Psoas muscle (tissue), 8 donors: ENCODE measurements around the gene CENPX. TPM values are rescaled to one million over a fixed set of nuclear protein-coding genes. Genes with fewer than 3 reads are reported as not detected.

ENCODE experiments used
- ATAC-seq, 4 donors: fragments of 200-7000 bp; cut with Tn5 transposase; one replicate each; pipeline ENCODE4 v1.9.1; 2020; ENCODE audit warnings: moderate library complexity in 3 of 4, mild to moderate bottlenecking in 2 of 4
- DNase-seq, 2 donors: peaks; one replicate each; pipeline ENCODE4 v3.0.0-alpha.2; 2020
- H3K27ac ChIP-seq: fragments of 200-600 bp; one replicate; pipeline ENCODE4 v1.8.0; 2022
- H3K27me3 ChIP-seq, 3 donors: fragments of 200-600 bp in 1 of 3; one replicate each; pipeline versions ENCODE4 v1.6.1 to v1.8.0; 2013 to 2022; ENCODE audit warnings: low read length in 2 of 3, mild to moderate bottlenecking in 2 of 3, moderate library complexity in 1 of 3; ENCODE audit not compliant: insufficient read depth in 3 of 3
- H3K36me3 ChIP-seq, 2 donors: fragments of 200-600 bp in 1 of 2; one replicate each; pipeline versions ENCODE4 v1.6.1 to v1.8.0; 2013 to 2022; ENCODE audit warnings: low read depth in 1 of 2, mild to moderate bottlenecking in 1 of 2, moderate library complexity in 1 of 2; ENCODE audit not compliant: insufficient read depth in 1 of 2
- H3K4me1 ChIP-seq: fragments of 200-600 bp; one replicate; pipeline ENCODE4 v1.8.0; 2022
- H3K4me3 ChIP-seq: fragments of 200-600 bp; one replicate; pipeline ENCODE4 v1.8.0; 2022; ENCODE audit warnings: mild to moderate bottlenecking
- H3K9me3 ChIP-seq: fragments of 200-600 bp; one replicate; pipeline ENCODE4 v1.8.0; 2022
- CTCF ChIP-seq: fragments of 200-600 bp; IDR thresholded peaks from one replicate; pipeline ENCODE4 v1.8.0; 2022; ENCODE audit warnings: antibody characterized with exemption
- WGBS, 3 donors: extraction: QIAGEN DNeasy Blood & Tissue Kit; methylation state at CpG; one replicate each; pipeline versions ENCODE4 v1.1.6 to v1.1.7; 2013; 5-methylcytosine and 5-hydroxymethylcytosine counted together
- intact Hi-C, 2 donors: fragments of 100-400 bp; cut with DNase I; formaldehyde crosslinking; loops; one replicate each; pipeline versions ENCODE4 v1.11.0 to v1.14.2; 2022
- polyA plus RNA-seq, 3 donors: library from polyadenylated mRNA; stranded (reverse); fragments of 200-250 nt; gene quantifications; one replicate each; pipeline ENCODE4 v1.2.3, GENCODE V29; 2013
- total RNA-seq, 4 donors: library from RNA; stranded (reverse); fragmentation: NEBNext Ultra II Directional in 2 of 4; extraction: Animal tissue kit (Norgen Biotek cat#: 25700) in 2 of 4; gene quantifications; one replicate each; pipeline versions ENCODE4 v1.2.1 to v1.2.4, GENCODE V29; 2021 to 2023
- donor health status: healthy with polysubstance abuse.
- donor health status: DM: no; HTN: no; CAD: no; lungs with moderate emphysema.
- donor health status: Bipolar disorder and iron deficiency.
- donor health status: healthy.
- donor health status: DM: yes; HTN: yes; CAD: no.
- donor health status: DM: no; HTN: no; CAD: no.
- donor health status: DM: no; HTN: no; CAD: no.
- donor health status: DM: yes; HTN: yes; CAD: no.

The CENPX gene
- total and polyA plus RNA-seq, 7 donors, result 15.9 to 79.4 (median 24.6) TPM

- Histone ChIP-seq H3K27ac (no peak overlapping the region), H3K36me3 (peaks cover 0 to 37% of the 10 kb centered on the region in 2 donors), H3K4me1 (peaks cover 6% of the 10 kb centered on the region), H3K4me3 (no peak overlapping the region), H3K27me3 (no peaks in the 10 kb centered on the region), H3K9me3 (no peaks in the 10 kb centered on the region)
- TF ChIP-seq CTCF, result no peak
- WGBS, 3 donors, result 88 to 91% (median 91%) methylated on average over 15 of the region's 15 CpGs
- intact Hi-C loops, result no loop called here
- ATAC-seq (no peak), DNase-seq (no peak)
Measured at GRCh38 chr17:82009413-82009812, 13.3 kb downstream of the CENPX start.

- H3K9me3 ChIP-seq, result no peaks in the 10 kb centered on the region
- H3K36me3 ChIP-seq, result peaks cover 0 to 37% of the 10 kb centered on the region in 2 donors
- no peak overlapping the region for H3K27ac ChIP-seq
- intact Hi-C loops, result no loop called here
- ATAC-seq, result no peak
- no peak for TF ChIP-seq CTCF
- H3K27me3 ChIP-seq, result no peaks in the 10 kb centered on the region
- DNase-seq, result no peak
- no peak overlapping the region for H3K4me3 ChIP-seq
- WGBS, 3 donors, result 89 to 90% (median 90%) methylated on average over 28 of the region's 28 CpGs
- H3K4me1 ChIP-seq, result peaks cover 9% of the 10 kb centered on the region
Measured at GRCh38 chr17:82008941-82009405, 13.7 kb downstream of the CENPX start.

- Histone ChIP-seq H3K36me3 (peaks cover 0 to 37% of the 10 kb centered on the region in 2 donors), H3K4me1 (peaks cover 15% of the 10 kb centered on the region), H3K27ac (no peak overlapping the region), H3K4me3 (no peak overlapping the region), H3K9me3 (no peaks in the 10 kb centered on the region), H3K27me3 (no peaks in the 10 kb centered on the region)
- DNase-seq (no peak), ATAC-seq (no peak)
- 73 to 84% (median 78%) methylated on average over 26 of the region's 26 CpGs for WGBS, 3 donors
- no peak for TF ChIP-seq CTCF
- intact Hi-C loops, result no loop called here
Measured at GRCh38 chr17:82008258-82008940, 14.3 kb downstream of the CENPX start.

- H3K27ac ChIP-seq, result no peak overlapping the region
- WGBS, 3 donors, result 55 to 79% (median 69%) methylated on average over 27 to 30 of the region's 30 CpGs
- H3K27me3 ChIP-seq, result no peaks in the 10 kb centered on the region
- peaks cover 0 to 33% of the 10 kb centered on the region in 2 donors for H3K36me3 ChIP-seq
- no peak for ATAC-seq
- H3K4me3 ChIP-seq, result no peak overlapping the region
- intact Hi-C loops, result no loop called here
- peaks cover 22% of the 10 kb centered on the region for H3K4me1 ChIP-seq
- no peak for DNase-seq
- no peaks in the 10 kb centered on the region for H3K9me3 ChIP-seq
- no peak for TF ChIP-seq CTCF
Measured at GRCh38 chr17:82007495-82008257, 15.0 kb downstream of the CENPX start.
